22Rv1 (cell line): ENCODE data around the gene PPP4C.

Source experiments
- CTCF ChIP-seq: fragments of 450-650 bp; IDR thresholded peaks from 2 replicates; pipeline ENCODE4 v1.5.1; 2017; ENCODE audit warnings: mild to moderate bottlenecking
- ZFX ChIP-seq: fragments of 450-650 bp; IDR thresholded peaks from 2 replicates; pipeline ENCODE4 v1.6.1; 2017; ENCODE audit warnings: antibody characterized with exemption, borderline replicate concordance

GRCh38 chr16:30088237-30088831, 12.5 kb downstream of the PPP4C start:
- TF ChIP-seq CTCF (no peak), ZFX (no peak)
